Fibroblast of lung (primary cell): ENCODE results near the gene MMRN2. TPM values are rescaled to one million over a fixed set of nuclear protein-coding genes. Genes with fewer than 3 reads are reported as not detected.
A peak's percentile ranks its signal among the peaks of the same experiment; 100 is the strongest.

ENCODE experiments used
- DNase-seq, 2 donors: peaks; one replicate each; pipeline versions ENCODE4 v3.0.0 to v3.0.0-alpha.2; 2010; ENCODE audit warnings: low read depth in 2 of 2
- H2AFZ ChIP-seq: 2 replicates; pipeline ENCODE4 v1.5.1; 2012; ENCODE audit warnings: low read length, control low read depth, inconsistent platforms
- H3K27ac ChIP-seq: 2 replicates; pipeline ENCODE4 v1.5.1; 2011; ENCODE audit warnings: low read length, control low read depth; ENCODE audit not compliant: insufficient read depth
- H3K27me3 ChIP-seq: 2 replicates; pipeline ENCODE4 v1.5.1; 2011; ENCODE audit warnings: mild to moderate bottlenecking, low read length; ENCODE audit not compliant: control insufficient read depth, insufficient read depth
- H3K36me3 ChIP-seq: 2 replicates; pipeline ENCODE4 v1.5.1; 2011; ENCODE audit warnings: low read length; ENCODE audit not compliant: control insufficient read depth, insufficient read depth
- H3K4me1 ChIP-seq: 2 replicates; pipeline ENCODE4 v1.5.1; 2011; ENCODE audit warnings: low read length; ENCODE audit not compliant: control insufficient read depth, insufficient read depth; ENCODE audit errors: extremely low read depth
- H3K4me2 ChIP-seq: 2 replicates; pipeline ENCODE4 v1.5.1; 2011; ENCODE audit warnings: low read length, control low read depth; ENCODE audit not compliant: insufficient read depth; ENCODE audit errors: extremely low read depth
- H3K4me3 ChIP-seq, 4 experiments: fragments of 200-600 bp in 1 of 4; sonication (generic) in 1 of 4; replicated peaks in 1 of 4; 2 replicates each; pipeline ENCODE4 v1.5.1; 2011 to 2016; ENCODE audit warnings: low read length in 4 of 4, low read depth in 3 of 4, mild to moderate bottlenecking in 3 of 4, control low read depth in 2 of 4, inconsistent platforms in 1 of 4, mixed read lengths in 1 of 4; ENCODE audit not compliant: insufficient read depth in 1 of 4; ENCODE audit errors: control extremely low read depth in 1 of 4
- H3K79me2 ChIP-seq: 2 replicates; pipeline ENCODE4 v1.5.1; 2012; ENCODE audit warnings: mild to moderate bottlenecking, low read length, inconsistent platforms; ENCODE audit not compliant: control insufficient read depth, insufficient read depth
- H3K9ac ChIP-seq: 2 replicates; pipeline ENCODE4 v1.5.1; 2011; ENCODE audit warnings: mild to moderate bottlenecking, low read length, control low read depth; ENCODE audit not compliant: insufficient read depth
- H3K9me3 ChIP-seq: 2 replicates; pipeline ENCODE4 v1.5.1; 2012; ENCODE audit warnings: low read depth, low read length; ENCODE audit not compliant: control insufficient read depth, insufficient read depth
- H4K20me1 ChIP-seq: 2 replicates; pipeline ENCODE4 v1.5.1; 2011; ENCODE audit warnings: low read length; ENCODE audit not compliant: control insufficient read depth, insufficient read depth; ENCODE audit errors: extremely low read depth
- CTCF ChIP-seq, 2 donors: IDR thresholded peaks in 1 of 2; conservative IDR thresholded peaks in 1 of 2; 1 replicate in 1 of 2; 2 replicates in 1 of 2; pipeline ENCODE4 v1.5.1; 2011 to 2012; ENCODE audit warnings: low read length in 2 of 2, control low read depth in 1 of 2, inconsistent platforms in 1 of 2, low read depth in 1 of 2, mild to moderate bottlenecking in 1 of 2
- EZH2 ChIP-seq: IDR thresholded peaks from 2 replicates; pipeline ENCODE4 v1.5.1; 2012; ENCODE audit warnings: low read length, control low read depth, mild to moderate bottlenecking; ENCODE audit errors: missing control alignments
- polyA plus RNA-seq, 2 donors: library from polyadenylated mRNA; depleted of rRNA in 1 of 2; stranded (reverse) in 1 of 2; unstranded in 1 of 2; fragments of >200 nt; gene quantifications; 2 replicates each; pipeline ENCODE4 v1.2.1, GENCODE V29; 2011 to 2012; ENCODE audit warnings: missing spikeins in 1 of 2
- total RNA-seq: library from RNA; depleted of rRNA; stranded (reverse); fragments of >200 nt; gene quantifications from 2 replicates; pipeline ENCODE4 v1.2.1, GENCODE V29; 2014

The MMRN2 gene
- total and polyA plus RNA-seq, 2 donors (not counting 1 experiment from before 2014, with no cell fraction given) = 1.5 to 2.1 TPM

- no peak overlapping the region for H3K4me2 ChIP-seq
- DNase-seq = no peak
- H2AFZ ChIP-seq = no peak overlapping the region
- no peaks in the 10 kb centered on the region for H3K27me3 ChIP-seq
- H3K4me3 ChIP-seq = no peak overlapping the region
- no peaks in the 10 kb centered on the region for H3K79me2 ChIP-seq
- no peak for TF ChIP-seq EZH2
- no peaks in the 10 kb centered on the region for H3K9me3 ChIP-seq
- no peak overlapping the region for H3K9ac ChIP-seq
- peaks cover 9% of the 10 kb centered on the region for H3K36me3 ChIP-seq
- no peak overlapping the region for H3K27ac ChIP-seq
- H4K20me1 ChIP-seq = no peaks in the 10 kb centered on the region
- no peaks in the 10 kb centered on the region for H3K4me1 ChIP-seq
These were observed 34.9 kb downstream of the MMRN2 start for GRCh38 chr10:86922553-86922961.

- H3K9ac ChIP-seq = no peak overlapping the region
- no peak overlapping the region for H3K4me2 ChIP-seq
- H3K79me2 ChIP-seq = no peaks in the 10 kb centered on the region
- DNase-seq = peak; percentile 66 to 68
- H2AFZ ChIP-seq = no peak overlapping the region
- no peak overlapping the region for H3K27ac ChIP-seq
- H3K4me1 ChIP-seq = no peaks in the 10 kb centered on the region
- no peak for TF ChIP-seq CTCF (conservative IDR thresholded peaks at IDR 0.05 in 1 of 2, IDR thresholded peaks at IDR 0.05 in 1 of 2; ENCODE audit: low read depth in 1 of 2, low read length in 2 of 2)
- no peak for TF ChIP-seq EZH2
- H3K9me3 ChIP-seq = no peaks in the 10 kb centered on the region
- H3K4me3 ChIP-seq = no peak overlapping the region
- no peaks in the 10 kb centered on the region for H3K27me3 ChIP-seq
- no peaks in the 10 kb centered on the region for H4K20me1 ChIP-seq
- H3K36me3 ChIP-seq = peaks cover 9% of the 10 kb centered on the region
These were observed 39.4 kb downstream of the MMRN2 start for GRCh38 chr10:86918022-86918471.

GRCh38 chr10:86914734-86915133 is 42.7 kb downstream of the MMRN2 start:
- no peak for TF ChIP-seq EZH2
- no peak for TF ChIP-seq CTCF (conservative IDR thresholded peaks at IDR 0.05 in 1 of 2, IDR thresholded peaks at IDR 0.05 in 1 of 2; ENCODE audit: low read depth in 1 of 2, low read length in 2 of 2)
- H3K27me3 ChIP-seq = no peaks in the 10 kb centered on the region
- no peaks in the 10 kb centered on the region for H3K36me3 ChIP-seq
- no peak overlapping the region for H3K27ac ChIP-seq
- no peak overlapping the region for H3K9ac ChIP-seq
- no peaks in the 10 kb centered on the region for H3K9me3 ChIP-seq
- H3K4me1 ChIP-seq = no peaks in the 10 kb centered on the region
- DNase-seq = peak in 1 of 2 donors; percentile 60
- no peak overlapping the region for H2AFZ ChIP-seq
- H3K4me2 ChIP-seq = no peak overlapping the region
- H3K79me2 ChIP-seq = no peaks in the 10 kb centered on the region
- H4K20me1 ChIP-seq = no peaks in the 10 kb centered on the region
- no peak overlapping the region for H3K4me3 ChIP-seq
